Measurements from ENCODE around the gene RPS27. TPM values are rescaled to one million over a fixed set of nuclear protein-coding genes. Genes with fewer than 3 reads are reported as not detected.

Gene RPS27
- polyA plus RNA-seq, 1 of the 3 experiments (the other 2 are of a cell fraction): 7,060 TPM

GRCh38 chr1:153967107-153967999 lies 23.2 kb upstream of the RPS27 start, which contains the start of gene CREB3L4 (continued):
- TF ChIP-seq CTCF (IDR thresholded peaks at IDR 0.05) (peak; percentile 49), SMC3 (IDR thresholded peaks at IDR 0.05; ENCODE audit: low read depth, low read length) (no peak; the same call in 1 of the 2 replicates), NRF1 (IDR thresholded peaks at IDR 0.05; ENCODE audit: low read depth, low read length) (no peak), EP300 (IDR thresholded peaks at IDR 0.05; ENCODE audit: borderline replicate concordance in 1 of 2, low read depth in 1 of 2, low read length in 1 of 2) (0 out of 4 replicates have a peak, but pooled peaks of 1 of the 2 experiments have one; percentile 6), MXI1 (IDR thresholded peaks at IDR 0.05; ENCODE audit: low read depth, low read length) (peak; percentile 98), USF2 (IDR thresholded peaks at IDR 0.05; ENCODE audit: borderline replicate concordance, low read depth, low read length) (peak; percentile 79), JUND (IDR thresholded peaks at IDR 0.05) (no peak), CHD2 (IDR thresholded peaks at IDR 0.05; ENCODE audit: low read length, partially characterized antibody) (peak; percentile 67), MEF2A (IDR thresholded peaks at IDR 0.05; ENCODE audit: borderline replicate concordance, low read depth) (no peak), TEAD4 (IDR thresholded peaks at IDR 0.05; ENCODE audit: borderline replicate concordance, insufficient read depth) (no peak), ZBTB33 (IDR thresholded peaks at IDR 0.05; ENCODE audit: borderline replicate concordance, low read depth) (no peak), FOXJ3 (CRISPR knock-in tag; IDR thresholded peaks at IDR 0.05) (no peak; the same call in 1 of the 2 replicates), FOXM1 (IDR thresholded peaks at IDR 0.05; ENCODE audit: low read depth) (no peak), ELF1 (IDR thresholded peaks at IDR 0.05) (peak; percentile 68), GABPA (IDR thresholded peaks at IDR 0.05; ENCODE audit: low read depth) (peak; percentile 71), YY1 (IDR thresholded peaks at IDR 0.05; ENCODE audit: low read depth) (peak; percentile 75), IRF3 (IDR thresholded peaks at IDR 0.05; ENCODE audit: low read depth, low read length) (peak; percentile 80), NFIC (IDR thresholded peaks at IDR 0.05; ENCODE audit: borderline replicate concordance) (no peak), POLR2AphosphoS5 (IDR thresholded peaks at IDR 0.05; ENCODE audit: low read depth, low read length) (peak; percentile 88)
